GM12891 (cell line): ENCODE measurements around the gene CALN1.

Experiments used
- DNase-seq: peaks from one replicate; pipeline ENCODE4 v3.0.0; 2011; ENCODE audit warnings: low spot score; ENCODE audit not compliant: insufficient read length
- FAIRE-seq: peaks from 2 replicates; lab custom pipeline; 2011; peaks lifted over from hg19 to GRCh38; lab: Jason Lieb, UNC
- PAX5 ChIP-seq: IDR thresholded peaks from 2 replicates; pipeline ENCODE4 v1.6.1; 2011; ENCODE audit warnings: low read length, moderate library complexity, mild to moderate bottlenecking; ENCODE audit not compliant: insufficient read depth, severe bottlenecking
- POLR2A ChIP-seq: IDR thresholded peaks from 2 replicates; pipeline ENCODE4 v1.6.1; 2011; ENCODE audit warnings: low read depth, low read length, control low read depth
- POLR2AphosphoS5 ChIP-seq: IDR thresholded peaks from 2 replicates; pipeline ENCODE4 v1.6.1; 2011; ENCODE audit warnings: low read depth, low read length, control low read depth
- POU2F2 ChIP-seq: IDR thresholded peaks from 2 replicates; pipeline ENCODE4 v1.6.1; 2011; ENCODE audit warnings: low read depth, mild to moderate bottlenecking, control low read depth, low read length, moderate library complexity
- SPI1 ChIP-seq: IDR thresholded peaks from 2 replicates; pipeline ENCODE4 v1.6.1; 2011; ENCODE audit warnings: low read depth, low read length, control low read depth
- TAF1 ChIP-seq: IDR thresholded peaks from 2 replicates; pipeline ENCODE4 v1.6.1; 2011; ENCODE audit warnings: low read depth, low read length, control low read depth

CALN1 gene

GRCh38 chr7:72308986-72309385, 103.2 kb downstream of the CALN1 start:
- FAIRE-seq: no peak
- TF ChIP-seq POLR2A (no peak), PAX5 (no peak), POLR2AphosphoS5 (no peak), SPI1 (no peak), TAF1 (no peak), POU2F2 (no peak)
- DNase-seq: no peak

- TF ChIP-seq PAX5 (no peak), POU2F2 (no peak), TAF1 (no peak), POLR2A (no peak), SPI1 (no peak), POLR2AphosphoS5 (no peak)
- DNase-seq: no peak
- FAIRE-seq: no peak
These were observed 104.6 kb downstream of the CALN1 start for GRCh38 chr7:72307566-72307965.

- FAIRE-seq (no peak), DNase-seq (no peak)
- TF ChIP-seq POLR2A (no peak), POLR2AphosphoS5 (no peak), POU2F2 (no peak), PAX5 (no peak), TAF1 (no peak), SPI1 (no peak)
These were observed 113.2 kb downstream of the CALN1 start for GRCh38 chr7:72298912-72299311.

- FAIRE-seq: no peak
- no peak for TF ChIP-seq SPI1
- no peak for TF ChIP-seq POLR2AphosphoS5
- no peak for TF ChIP-seq POU2F2
- no peak for TF ChIP-seq POLR2A
- TF ChIP-seq TAF1: no peak
- no peak for TF ChIP-seq PAX5
- DNase-seq: no peak
These were observed 114.0 kb downstream of the CALN1 start for GRCh38 chr7:72298091-72298490.

- TF ChIP-seq PAX5: no peak
- no peak for TF ChIP-seq POU2F2
- no peak for TF ChIP-seq SPI1
- TF ChIP-seq POLR2AphosphoS5: no peak
- TF ChIP-seq POLR2A: no peak
- TF ChIP-seq TAF1: no peak
- FAIRE-seq (no peak), DNase-seq (no peak)
These were observed 114.5 kb downstream of the CALN1 start for GRCh38 chr7:72297636-72298035.

GRCh38 chr7:72292794-72293193, 119.3 kb downstream of the CALN1 start:
- TF ChIP-seq TAF1 (no peak), PAX5 (no peak), SPI1 (no peak), POLR2AphosphoS5 (no peak), POLR2A (no peak), POU2F2 (no peak)
- FAIRE-seq (no peak), DNase-seq (no peak)

- DNase-seq: no peak
- FAIRE-seq: no peak
- TF ChIP-seq POLR2A (no peak), TAF1 (no peak), SPI1 (no peak), POU2F2 (no peak), PAX5 (no peak), POLR2AphosphoS5 (no peak)
These were observed 120.0 kb downstream of the CALN1 start for GRCh38 chr7:72292118-72292517.

GRCh38 chr7:72286519-72286918, 125.6 kb downstream of the CALN1 start:
- TF ChIP-seq POU2F2 (no peak), TAF1 (no peak), PAX5 (no peak), POLR2A (no peak), SPI1 (no peak), POLR2AphosphoS5 (no peak)
- no peak for FAIRE-seq
- DNase-seq: no peak

GRCh38 chr7:72283309-72283708, 128.8 kb downstream of the CALN1 start:
- TF ChIP-seq POLR2A (no peak), POLR2AphosphoS5 (no peak)
- no peak for FAIRE-seq

GRCh38 chr7:72281308-72281707, 130.8 kb downstream of the CALN1 start:
- DNase-seq (no peak), FAIRE-seq (no peak)
- TF ChIP-seq POU2F2 (no peak), SPI1 (no peak), POLR2AphosphoS5 (no peak), PAX5 (no peak), POLR2A (no peak), TAF1 (no peak)

More at GRCh38 chr7:72283309-72283708, 128.8 kb downstream of the CALN1 start:
- DNase-seq: no peak

GRCh38 chr7:72279203-72279602, 132.9 kb downstream of the CALN1 start:
- TF ChIP-seq TAF1 (no peak), SPI1 (no peak), PAX5 (no peak), POU2F2 (no peak), POLR2A (no peak)
- no peak for FAIRE-seq

More at GRCh38 chr7:72279203-72279602, 132.9 kb downstream of the CALN1 start:
- DNase-seq: no peak
